NOMO-1 treated with DMSO at 0.1 percent for 48 hours (cell line): ENCODE results near the gene LETMD1.
"Not testable (repeated sequence)": the region's sequence is repeated elsewhere in the genome, so short reads cannot be mapped to it uniquely, and the experiment has no call there.

Experiments used
- DNase-seq: peaks from one replicate; lab custom pipeline; 2025; ENCODE audit not compliant: unreplicated experiment; lab: John Stamatoyannopoulos, UW

Gene LETMD1, protein sequence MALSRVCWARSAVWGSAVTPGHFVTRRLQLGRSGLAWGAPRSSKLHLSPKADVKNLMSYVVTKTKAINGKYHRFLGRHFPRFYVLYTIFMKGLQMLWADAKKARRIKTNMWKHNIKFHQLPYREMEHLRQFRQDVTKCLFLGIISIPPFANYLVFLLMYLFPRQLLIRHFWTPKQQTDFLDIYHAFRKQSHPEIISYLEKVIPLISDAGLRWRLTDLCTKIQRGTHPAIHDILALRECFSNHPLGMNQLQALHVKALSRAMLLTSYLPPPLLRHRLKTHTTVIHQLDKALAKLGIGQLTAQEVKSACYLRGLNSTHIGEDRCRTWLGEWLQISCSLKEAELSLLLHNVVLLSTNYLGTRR

DNA sequence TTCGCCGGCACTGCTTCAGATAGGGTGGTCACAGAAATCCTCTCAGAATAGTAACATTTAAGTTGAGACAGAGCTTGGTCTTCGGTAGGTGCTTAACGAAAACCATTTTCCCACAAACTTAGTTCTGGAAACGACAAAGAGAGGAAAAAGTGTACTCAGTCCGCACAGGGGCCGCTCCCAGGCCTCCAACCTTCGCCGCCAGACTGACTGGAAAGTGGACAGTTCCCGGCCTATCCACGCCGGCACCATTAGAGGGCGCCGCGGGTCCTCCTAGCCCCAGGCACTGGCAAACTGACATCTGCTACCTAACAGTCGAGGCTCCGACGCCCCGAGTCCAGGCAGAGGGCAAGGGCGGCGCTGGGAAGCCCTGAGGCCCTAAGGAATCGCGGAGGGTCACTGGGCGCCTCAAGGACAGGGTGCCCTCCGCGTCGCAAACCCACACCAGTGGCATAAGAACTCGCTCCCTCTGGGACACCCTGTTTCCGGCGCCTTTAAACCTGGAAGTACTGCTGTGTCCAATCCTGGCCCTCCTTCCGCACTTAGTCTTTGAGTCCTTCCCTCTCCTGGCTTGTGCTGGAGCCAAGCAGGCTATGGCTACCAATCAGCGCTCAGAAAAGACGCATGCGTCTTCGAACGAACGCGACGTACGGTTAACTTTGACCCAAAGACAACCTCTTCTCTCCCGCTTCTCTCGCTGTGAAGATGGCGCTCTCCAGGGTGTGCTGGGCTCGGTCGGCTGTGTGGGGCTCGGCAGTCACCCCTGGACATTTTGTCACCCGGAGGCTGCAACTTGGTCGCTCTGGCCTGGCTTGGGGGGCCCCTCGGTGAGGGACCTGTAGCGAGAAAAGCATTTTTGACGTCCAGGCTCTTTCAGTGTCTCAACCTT lies at the start of gene LETMD1:
Gene LETMD1, plus strand, starts transcription at position 673 of the 886 bp plus-strand sequence. Its CDS starts 30 bp downstream, at position 703.
- DNase-seq = peak; percentile 99

- DNase-seq = no peak
Observed at GRCh38 chr12:50999093-50999492, 49.0 kb upstream of the LETMD1 start.

GRCh38 chr12:51000245-51000644 lies 47.9 kb upstream of the LETMD1 start:
- no peak for DNase-seq

DNA sequence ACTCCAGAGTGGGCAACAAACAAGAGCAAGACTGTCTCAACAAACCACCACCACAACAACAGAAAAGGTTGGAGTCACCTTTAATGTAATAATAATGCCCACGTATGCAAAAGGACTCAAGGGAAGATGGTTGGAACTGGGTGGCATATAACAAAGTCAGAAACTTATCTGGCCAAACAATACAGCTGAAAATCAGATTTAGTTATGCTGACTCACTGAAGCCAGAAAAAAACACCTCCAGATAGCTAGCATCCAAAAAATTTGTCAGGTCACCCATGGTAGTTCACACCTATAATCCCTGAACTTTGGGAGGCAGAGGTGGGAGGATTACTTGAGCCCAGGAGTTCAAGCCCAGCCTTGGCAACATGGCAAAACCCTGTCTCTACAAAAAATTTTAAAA lies 46.3 kb upstream of the LETMD1 start:
- no peak for DNase-seq

DNA sequence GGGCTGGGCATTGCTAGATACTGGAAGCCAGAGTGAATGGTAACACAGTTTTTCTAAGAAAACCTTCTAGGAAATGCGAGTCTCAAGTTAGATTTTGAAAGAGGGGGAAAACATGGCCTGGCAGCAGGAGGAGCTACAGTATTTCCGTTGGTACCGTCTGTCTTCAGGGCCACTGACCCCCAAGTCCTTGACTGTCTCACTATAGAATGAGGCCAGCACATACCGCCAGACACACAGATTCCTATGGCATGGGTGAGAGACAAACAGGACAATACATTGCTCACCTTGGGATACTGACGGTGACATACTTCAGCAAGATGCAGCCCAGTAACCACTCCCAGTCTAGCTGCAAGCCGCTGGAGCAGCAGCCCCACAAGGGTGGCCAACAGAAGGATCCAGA lies 43.6 kb upstream of the LETMD1 start:
- DNase-seq = no peak

GRCh38 chr12:51005030-51005429 lies 43.1 kb upstream of the LETMD1 start:
- no peak for DNase-seq

DNA sequence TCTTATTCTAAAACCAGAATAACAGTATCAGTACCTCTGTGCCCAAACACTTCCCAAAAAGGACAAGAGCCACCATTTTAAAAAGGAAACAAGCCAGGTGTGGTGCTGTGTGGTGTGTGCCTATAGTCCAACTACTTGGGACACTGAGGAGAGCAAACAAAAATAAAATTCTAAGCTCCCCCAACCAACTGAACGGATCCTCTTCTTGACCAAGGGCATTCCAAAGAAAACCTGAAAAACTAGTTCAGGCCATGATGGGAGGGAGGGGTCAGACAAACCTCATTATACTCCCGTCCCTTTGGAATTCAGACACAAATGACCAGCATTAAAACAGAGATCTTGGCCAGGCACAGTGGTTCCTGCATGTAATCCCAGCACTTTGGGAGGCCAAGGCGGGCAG lies 42.5 kb upstream of the LETMD1 start:
- no peak for DNase-seq

- DNase-seq = no peak
Observed at GRCh38 chr12:51008329-51009055, 39.6 kb upstream of the LETMD1 start.

GRCh38 chr12:51009056-51009440 lies 39.1 kb upstream of the LETMD1 start:
- DNase-seq = peak; percentile 87

DNA sequence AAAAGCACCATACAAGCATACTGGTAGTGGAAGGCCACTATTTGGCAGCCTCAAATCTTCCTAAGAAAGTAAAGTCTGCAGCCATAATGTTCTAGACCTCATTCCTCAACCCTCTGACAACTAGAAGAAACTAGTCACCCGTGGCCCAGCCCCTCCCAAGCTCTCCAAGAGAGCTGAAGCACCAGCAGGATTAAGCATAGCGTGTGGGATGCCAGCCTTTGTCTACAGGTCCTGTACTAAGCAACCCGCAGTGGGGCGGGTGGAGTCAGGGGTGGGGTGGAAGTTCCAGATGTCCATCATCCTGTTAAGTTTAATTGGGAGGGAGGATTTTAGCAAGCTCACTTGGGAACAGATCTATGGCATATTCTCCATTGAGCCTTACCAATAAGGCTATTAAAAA lies 36.2 kb upstream of the LETMD1 start:
- DNase-seq = no peak

- DNase-seq = no peak
Observed at GRCh38 chr12:51012570-51013236, 35.4 kb upstream of the LETMD1 start.

GRCh38 chr12:51013441-51013840 lies 34.7 kb upstream of the LETMD1 start:
- DNase-seq = no peak

GRCh38 chr12:51014467-51014866 lies 33.7 kb upstream of the LETMD1 start:
- not testable (repeated sequence) for DNase-seq

DNA sequence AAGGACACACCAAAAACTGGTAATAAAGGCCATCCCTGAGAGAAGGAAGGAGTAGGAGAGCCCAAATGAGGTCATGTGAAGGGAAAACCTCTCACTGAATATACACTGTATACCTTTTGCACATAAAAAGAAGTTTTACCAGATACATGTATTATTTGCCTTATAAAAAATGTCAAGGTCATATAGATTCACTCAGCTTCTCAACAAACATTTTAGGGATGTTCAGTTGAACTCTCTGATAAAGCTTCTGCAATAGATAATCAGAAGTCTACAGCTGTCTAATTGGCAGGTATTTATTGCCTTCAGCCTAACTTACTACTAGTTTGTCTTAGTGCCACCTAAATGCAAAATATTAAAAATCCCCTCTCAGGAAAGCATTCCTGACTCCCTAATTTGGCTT lies 30.7 kb upstream of the LETMD1 start:
- DNase-seq = no peak

DNA sequence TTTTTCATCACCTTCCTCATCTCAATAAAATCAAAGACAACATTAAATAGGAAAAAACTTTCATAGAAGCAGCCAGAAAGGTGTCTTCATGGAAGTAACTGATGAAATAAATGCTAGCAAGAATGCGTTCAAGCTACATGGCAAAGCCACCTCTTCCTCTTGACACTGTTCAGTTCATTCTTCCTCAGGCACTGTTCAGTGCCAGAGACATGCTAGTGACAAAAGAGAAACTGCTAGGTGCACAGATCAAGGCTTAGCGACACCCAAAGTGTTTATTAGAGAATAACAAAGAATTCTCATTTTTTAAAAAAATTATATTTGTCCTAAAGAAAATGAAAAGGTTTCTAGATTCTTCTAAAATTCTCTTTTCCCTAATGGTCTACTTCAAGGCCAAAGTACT lies 29.2 kb upstream of the LETMD1 start:
- DNase-seq = no peak

GRCh38 chr12:51019927-51020326 lies 28.2 kb upstream of the LETMD1 start:
- no peak for DNase-seq

DNA sequence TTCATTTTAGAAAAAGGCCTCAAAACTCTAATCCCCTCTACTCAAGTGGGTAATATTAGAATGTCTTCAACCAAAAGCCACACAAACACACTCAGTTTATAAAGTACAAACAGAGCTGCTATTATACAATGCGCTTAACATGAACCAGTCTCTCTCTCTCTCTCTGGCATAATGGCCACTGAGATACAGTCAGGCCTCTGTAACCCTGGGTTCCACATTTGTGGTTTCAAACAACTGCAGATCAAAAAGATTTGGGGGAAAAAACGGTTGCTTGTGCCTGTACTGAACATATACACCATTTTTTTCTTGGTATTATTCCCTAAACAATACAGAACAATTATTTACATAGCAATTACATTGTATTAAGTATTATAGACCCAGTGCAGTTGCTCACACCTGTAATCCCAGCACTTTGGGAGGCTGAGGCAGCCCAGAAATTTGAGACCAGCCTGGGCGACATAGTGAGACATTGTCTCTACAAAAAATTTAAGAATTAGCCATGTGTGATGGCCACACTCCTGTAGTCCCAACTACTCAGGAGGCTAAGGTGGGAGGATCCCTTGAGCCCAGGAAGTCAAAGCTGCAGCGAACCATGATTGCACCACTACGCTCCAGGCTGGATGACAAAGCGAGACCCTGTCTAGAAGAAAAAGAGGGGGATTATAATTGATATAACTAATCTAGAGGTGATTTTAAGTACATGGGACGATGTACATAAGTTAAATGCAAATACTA lies 27.5 kb upstream of the LETMD1 start:
- no peak for DNase-seq

DNA sequence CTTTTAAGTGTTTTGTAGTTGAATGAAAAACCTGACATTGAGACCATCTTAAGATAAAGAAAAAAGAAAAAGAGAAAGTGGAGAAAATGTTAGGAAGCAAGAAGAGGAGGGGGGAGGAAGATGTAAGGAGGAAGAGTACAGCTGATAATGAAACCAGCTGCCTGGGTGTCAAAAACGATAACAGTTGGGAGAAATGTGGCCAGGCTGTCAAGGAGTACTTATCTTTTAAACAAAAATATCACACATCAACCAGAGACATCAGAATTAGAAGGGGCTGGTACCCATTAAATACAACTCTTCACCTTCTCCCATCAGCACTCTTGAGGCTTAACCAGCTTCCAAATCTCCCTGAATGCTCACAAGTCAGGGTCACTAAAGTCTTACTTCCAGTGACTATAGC lies 26.4 kb upstream of the LETMD1 start:
- no peak for DNase-seq

DNA sequence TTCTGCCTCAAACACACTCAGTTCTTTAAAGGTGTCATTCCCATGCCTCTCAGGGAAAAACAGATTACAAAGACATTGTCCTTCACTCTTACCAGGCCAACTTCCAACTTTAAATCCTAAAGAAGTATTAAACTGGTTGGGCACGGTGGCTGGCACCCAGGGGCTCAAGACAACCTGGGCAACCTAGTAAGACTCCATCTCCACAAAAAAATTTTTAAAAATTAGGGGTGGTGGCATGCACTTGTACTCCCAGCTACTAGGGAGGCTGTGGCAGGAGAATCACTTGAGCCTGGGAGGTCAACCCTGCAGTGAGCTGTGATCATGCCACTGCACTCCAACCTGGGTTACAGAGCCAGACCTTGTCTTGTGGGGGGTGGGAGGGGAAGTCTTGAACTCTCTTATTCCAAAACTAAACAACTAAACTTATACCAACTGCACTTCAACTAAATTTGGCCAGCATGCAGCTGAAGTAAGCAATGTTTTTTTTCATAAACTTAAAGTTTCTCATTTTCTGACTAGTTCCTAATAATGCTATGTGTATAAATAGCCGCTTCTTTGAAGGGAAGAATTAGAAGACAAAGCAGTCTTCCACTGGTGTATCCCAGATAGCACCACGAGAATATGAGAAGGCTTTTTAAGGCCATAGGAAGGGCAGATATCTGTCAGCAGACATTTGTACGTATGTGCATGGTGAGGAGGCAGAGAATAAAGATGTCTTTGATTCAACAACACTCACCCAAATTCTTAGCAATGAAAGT lies 24.3 kb upstream of the LETMD1 start:
- DNase-seq = no peak
